Measurements from ENCODE around the gene KCNH5.

DNA sequence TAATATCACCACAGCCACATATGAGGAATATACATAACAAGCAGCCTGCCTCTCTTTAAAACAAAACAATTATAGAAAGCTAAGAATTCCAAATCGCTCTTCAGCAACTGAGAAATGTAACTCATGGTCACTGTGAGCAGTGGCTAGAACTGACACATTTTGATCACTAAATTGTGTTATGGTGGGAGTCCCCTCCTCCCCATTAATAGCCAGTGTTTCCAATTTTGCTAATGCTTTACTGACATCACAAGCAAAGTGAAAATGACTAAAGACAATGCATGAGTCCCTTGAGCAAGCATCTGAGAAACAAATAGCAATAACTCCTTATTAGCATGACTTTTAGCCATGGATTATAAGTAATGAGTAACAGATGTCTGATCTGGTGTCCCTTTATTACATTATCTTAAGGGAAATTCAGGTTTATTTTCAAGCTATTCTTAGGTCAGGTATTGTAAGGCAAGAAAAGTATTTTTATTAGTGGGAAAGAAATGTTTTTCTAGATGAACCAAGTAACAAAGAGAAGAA lies 148.3 kb downstream of the KCNH5 start:
- TF ChIP-seq TAF1 (IDR thresholded peaks at IDR 0.05; ENCODE audit: borderline replicate concordance, insufficient read depth, low read length) = no peak
- TF ChIP-seq SIN3A (IDR thresholded peaks at IDR 0.05; ENCODE audit: borderline replicate concordance, insufficient read depth, low read length) = no peak
- no peak for TF ChIP-seq POLR2AphosphoS5 (IDR thresholded peaks at IDR 0.05; ENCODE audit: low read depth, low read length)
